ENCODE results near the gene USP10.

- TF ChIP-seq POLR2A (IDR thresholded peaks at IDR 0.05), result no peak
- TF ChIP-seq CTCF (IDR thresholded peaks at IDR 0.05 in 4 of 5, conservative IDR thresholded peaks at IDR 0.05 in 1 of 5), result no peak
These were observed 52.1 kb downstream of the USP10 start for GRCh38 chr16:84751947-84752346.
